ENCODE measurements around the gene TP53TG5.

Gene TP53TG5

DNA sequence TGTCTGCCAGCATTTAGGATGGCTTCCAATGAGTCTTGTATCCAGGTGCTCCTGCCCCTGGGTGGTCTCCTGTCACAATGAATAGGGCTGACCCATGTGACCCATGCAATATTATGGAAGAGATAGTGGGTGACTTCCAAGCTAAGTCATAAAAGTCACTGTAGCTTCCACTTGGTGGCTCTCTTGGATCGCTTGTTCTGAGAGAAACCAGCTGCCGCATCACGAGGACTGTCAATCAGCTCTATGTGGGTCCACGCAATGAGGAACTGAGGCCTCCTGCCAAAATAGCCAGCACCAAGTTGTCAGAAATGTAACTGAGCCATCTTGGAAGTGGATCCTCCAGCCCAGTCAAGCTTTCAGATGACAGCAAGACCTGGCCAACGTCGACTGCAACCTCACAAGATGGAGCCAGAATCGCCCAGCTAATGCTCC lies 55.2 kb downstream of the TP53TG5 start:
- DNase-seq: no peak

Measured in activated gamma-delta T cell (primary cell).